ENCODE results near the gene FAM78A.
A peak's percentile ranks its signal among the peaks of the same experiment; 100 is the strongest.

Gene FAM78A

DNA sequence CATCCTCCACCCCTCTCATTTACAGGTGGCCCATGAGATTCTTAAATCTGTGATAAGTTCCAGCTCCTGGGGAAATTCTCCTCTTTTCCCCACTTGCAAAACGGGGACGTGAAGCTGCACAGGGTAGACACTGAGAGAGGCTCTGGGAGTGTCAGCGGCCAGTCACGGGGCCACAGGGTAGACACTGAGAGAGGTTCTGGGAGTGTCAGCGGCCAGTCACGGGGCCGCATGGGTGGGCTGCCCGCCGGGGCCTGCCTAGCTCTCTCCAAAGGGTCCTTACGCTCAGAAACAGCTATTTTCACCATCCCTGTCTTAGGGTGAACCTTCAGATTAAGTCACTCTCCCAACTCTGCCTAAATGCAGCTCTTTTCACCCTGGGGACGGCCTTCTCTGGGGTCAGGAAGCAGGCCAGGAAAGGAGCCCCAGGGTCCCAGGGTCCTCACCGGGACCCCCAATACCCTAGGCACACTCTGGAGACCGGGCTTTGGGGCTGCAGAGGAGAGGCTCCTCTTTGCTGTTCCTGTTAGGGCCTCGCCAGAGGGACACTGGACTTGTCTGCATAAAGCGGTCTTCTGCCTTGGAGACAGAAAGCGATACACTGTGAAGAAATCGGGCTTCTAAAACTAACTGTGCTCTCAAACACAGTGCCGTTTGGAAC lies 1.5 kb downstream of the FAM78A start:
- Histone ChIP-seq H3K27me3 (ENCODE audit: insufficient read depth, low read length) (peaks cover 17% of the 10 kb centered on the region), H2AK5ac (ENCODE audit: low read length) (no peak overlapping the region), H2BK12ac (ENCODE audit: low read length) (no peak overlapping the region), H3K9ac (ENCODE audit: low read length) (no peak overlapping the region), H2BK120ac (ENCODE audit: insufficient read depth, low read length, poor library complexity) (no peak overlapping the region), H3K14ac (ENCODE audit: low read length) (no peak overlapping the region), H4K91ac (ENCODE audit: low read depth, low read length) (no peak overlapping the region), H3K4ac (ENCODE audit: low read depth, low read length) (no peak overlapping the region), H3K23ac (ENCODE audit: low read length) (no peak overlapping the region), H3K27ac (ENCODE audit: low read depth, low read length) (no peak overlapping the region), H3K4me3 (ENCODE audit: low read depth, low read length) (no peak overlapping the region), H3K36me3 (ENCODE audit: control insufficient read depth in 1 of 2, insufficient read depth in 2 of 2, low read length in 2 of 2) (no peaks in the 10 kb centered on the region), H3K79me2 (ENCODE audit: control insufficient read depth, insufficient read depth, low read length, poor library complexity) (no peaks in the 10 kb centered on the region), H3K79me1 (ENCODE audit: low read length) (no peaks in the 10 kb centered on the region), H3K18ac (ENCODE audit: low read length) (no peak overlapping the region), H3K4me2 (ENCODE audit: low read length) (no peak overlapping the region), H2AFZ (ENCODE audit: insufficient read depth, low read length, poor library complexity) (no peak overlapping the region), H3K9me3 (ENCODE audit: insufficient read depth, low read depth, low read length) (no peaks in the 10 kb centered on the region), H3K4me1 (ENCODE audit: control insufficient read depth in 1 of 2, insufficient read depth in 2 of 2, low read length in 2 of 2) (peaks cover 2 to 4% of the 10 kb centered on the region in 2 experiments), H2BK5ac (ENCODE audit: low read depth, low read length, poor library complexity) (no peak overlapping the region), H4K12ac (ENCODE audit: low read depth, low read length) (no peak overlapping the region), H4K8ac (ENCODE audit: low read depth, low read length) (no peak overlapping the region)
- peak in 1 of 2 donors; percentile 42 for DNase-seq
- WGBS (ENCODE audit: extremely low coverage, insufficient coverage, insufficient read length) = no CpG with 5 or more reads among the region's 18 CpGs

DNA sequence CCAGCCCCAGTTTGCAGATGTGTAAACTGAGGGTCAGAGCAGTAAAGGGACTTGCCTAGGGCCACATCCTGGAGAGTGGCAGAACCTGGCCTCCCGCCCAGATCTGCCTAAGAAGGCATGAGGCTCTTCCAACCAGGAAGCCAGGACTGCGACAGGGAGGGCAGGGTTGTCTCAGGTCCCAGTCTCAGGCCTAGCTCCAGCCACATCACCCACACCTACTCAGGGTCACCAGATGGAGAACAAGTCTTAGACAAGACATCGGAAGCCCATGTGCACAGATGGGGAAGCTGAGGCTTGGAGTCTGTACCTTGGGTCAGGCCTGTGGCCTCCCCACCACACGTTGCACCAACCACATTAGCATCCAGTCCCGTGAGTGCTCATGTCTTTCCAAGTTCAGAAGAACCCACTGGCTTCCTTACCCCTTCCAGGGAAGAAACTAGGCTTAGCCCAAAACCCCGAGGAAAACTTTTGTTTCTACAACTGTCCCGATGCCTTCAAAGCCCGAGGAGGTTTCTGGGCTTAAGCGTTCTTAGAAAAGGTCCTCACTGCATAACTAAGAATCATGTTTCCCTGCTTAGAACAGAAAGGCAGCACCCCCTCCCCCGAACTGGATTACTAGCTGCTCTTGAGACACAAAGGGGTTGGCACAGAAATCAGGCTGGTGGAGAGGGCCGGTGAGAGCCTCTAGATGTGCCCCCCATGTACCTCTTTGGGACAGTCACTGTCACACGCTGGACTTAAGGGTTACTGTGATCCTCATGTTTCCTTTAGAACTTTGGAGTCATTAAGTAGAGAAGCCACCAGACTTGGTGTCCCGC lies 2.2 kb downstream of the FAM78A start:
- no peak overlapping the region for H2BK12ac ChIP-seq (ENCODE audit: low read length)
- H3K27me3 ChIP-seq (ENCODE audit: insufficient read depth, low read length) = peaks cover 17% of the 10 kb centered on the region
- H3K4me3 ChIP-seq (ENCODE audit: low read depth, low read length) = no peak overlapping the region
- no peak overlapping the region for H4K91ac ChIP-seq (ENCODE audit: low read depth, low read length)
- no peak overlapping the region for H4K12ac ChIP-seq (ENCODE audit: low read depth, low read length)
- no peak overlapping the region for H2BK5ac ChIP-seq (ENCODE audit: low read depth, low read length, poor library complexity)
- H3K9me3 ChIP-seq (ENCODE audit: insufficient read depth, low read depth, low read length) = no peaks in the 10 kb centered on the region
- no peaks in the 10 kb centered on the region for H3K36me3 ChIP-seq (ENCODE audit: control insufficient read depth in 1 of 2, insufficient read depth in 2 of 2, low read length in 2 of 2)
- no CpG with 5 or more reads among the region's 13 CpGs for WGBS (ENCODE audit: extremely low coverage, insufficient coverage, insufficient read length)
- DNase-seq = no peak
- no peak overlapping the region for H3K23ac ChIP-seq (ENCODE audit: low read length)
- H3K79me2 ChIP-seq (ENCODE audit: control insufficient read depth, insufficient read depth, low read length, poor library complexity) = no peaks in the 10 kb centered on the region
- H2BK120ac ChIP-seq (ENCODE audit: insufficient read depth, low read length, poor library complexity) = no peak overlapping the region
- H2AK5ac ChIP-seq (ENCODE audit: low read length) = no peak overlapping the region
- peaks cover 2 to 4% of the 10 kb centered on the region in 2 experiments for H3K4me1 ChIP-seq (ENCODE audit: control insufficient read depth in 1 of 2, insufficient read depth in 2 of 2, low read length in 2 of 2)
- H2AFZ ChIP-seq (ENCODE audit: insufficient read depth, low read length, poor library complexity) = no peak overlapping the region
- H4K8ac ChIP-seq (ENCODE audit: low read depth, low read length) = no peak overlapping the region
- no peak overlapping the region for H3K27ac ChIP-seq (ENCODE audit: low read depth, low read length)
- H3K9ac ChIP-seq (ENCODE audit: low read length) = no peak overlapping the region
- H3K4me2 ChIP-seq (ENCODE audit: low read length) = no peak overlapping the region
- no peak overlapping the region for H3K18ac ChIP-seq (ENCODE audit: low read length)
- H3K79me1 ChIP-seq (ENCODE audit: low read length) = no peaks in the 10 kb centered on the region
- H3K4ac ChIP-seq (ENCODE audit: low read depth, low read length) = no peak overlapping the region
- H3K14ac ChIP-seq (ENCODE audit: low read length) = no peak overlapping the region

DNA sequence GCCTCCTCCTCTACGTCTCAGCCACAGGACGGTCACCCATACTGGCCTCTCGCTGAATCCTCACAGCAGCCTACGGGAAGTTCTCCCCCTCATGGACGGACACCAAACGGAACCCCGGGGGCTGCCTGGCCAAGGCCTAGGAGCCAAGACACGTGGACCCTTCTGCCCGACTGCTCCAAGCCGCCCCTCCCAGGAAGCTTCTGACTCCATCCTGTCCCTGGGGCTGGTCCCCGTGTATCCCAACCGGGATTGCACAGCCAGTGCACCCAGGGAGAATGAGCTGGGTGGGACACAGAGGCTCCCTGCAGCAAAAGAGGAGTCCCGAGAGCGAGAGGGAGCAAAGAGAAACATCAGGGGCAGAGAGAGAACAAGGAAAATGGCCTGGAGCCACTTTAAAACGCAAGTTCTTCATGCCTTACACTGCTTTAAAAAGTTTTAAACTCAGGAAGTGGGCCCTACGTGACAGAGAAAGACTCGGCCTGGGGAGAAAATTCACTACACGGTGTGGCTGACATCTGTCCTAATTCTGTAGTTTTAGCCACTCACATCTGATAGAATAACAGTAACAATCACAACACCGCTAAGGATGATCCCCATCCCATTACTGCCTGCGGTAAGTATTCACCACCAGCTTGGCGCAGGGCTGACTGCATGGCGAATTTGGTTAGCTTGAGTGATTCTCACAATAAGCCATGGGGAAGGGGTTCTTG lies 3.0 kb downstream of the FAM78A start:
- Histone ChIP-seq H3K9ac (ENCODE audit: low read length) (no peak overlapping the region), H3K79me2 (ENCODE audit: control insufficient read depth, insufficient read depth, low read length, poor library complexity) (no peaks in the 10 kb centered on the region), H3K27me3 (ENCODE audit: insufficient read depth, low read length) (peaks cover 17% of the 10 kb centered on the region), H2AK5ac (ENCODE audit: low read length) (no peak overlapping the region), H2AFZ (ENCODE audit: insufficient read depth, low read length, poor library complexity) (no peak overlapping the region), H3K36me3 (ENCODE audit: control insufficient read depth in 1 of 2, insufficient read depth in 2 of 2, low read length in 2 of 2) (no peaks in the 10 kb centered on the region), H3K23ac (ENCODE audit: low read length) (no peak overlapping the region), H3K9me3 (ENCODE audit: insufficient read depth, low read depth, low read length) (no peaks in the 10 kb centered on the region), H3K4me1 (ENCODE audit: control insufficient read depth in 1 of 2, insufficient read depth in 2 of 2, low read length in 2 of 2) (peaks cover 2 to 4% of the 10 kb centered on the region in 2 experiments), H3K4me3 (ENCODE audit: low read depth, low read length) (no peak overlapping the region), H3K18ac (ENCODE audit: low read length) (no peak overlapping the region), H2BK120ac (ENCODE audit: insufficient read depth, low read length, poor library complexity) (no peak overlapping the region), H3K4ac (ENCODE audit: low read depth, low read length) (no peak overlapping the region), H3K4me2 (ENCODE audit: low read length) (no peak overlapping the region), H4K91ac (ENCODE audit: low read depth, low read length) (no peak overlapping the region), H4K12ac (ENCODE audit: low read depth, low read length) (no peak overlapping the region), H2BK5ac (ENCODE audit: low read depth, low read length, poor library complexity) (no peak overlapping the region), H4K8ac (ENCODE audit: low read depth, low read length) (no peak overlapping the region), H3K27ac (ENCODE audit: low read depth, low read length) (no peak overlapping the region), H3K79me1 (ENCODE audit: low read length) (no peaks in the 10 kb centered on the region), H3K14ac (ENCODE audit: low read length) (no peak overlapping the region), H2BK12ac (ENCODE audit: low read length) (no peak overlapping the region)
- peak in 1 of 2 donors; percentile 40 for DNase-seq
- no CpG with 5 or more reads among the region's 22 CpGs for WGBS (ENCODE audit: extremely low coverage, insufficient coverage, insufficient read length)

DNA sequence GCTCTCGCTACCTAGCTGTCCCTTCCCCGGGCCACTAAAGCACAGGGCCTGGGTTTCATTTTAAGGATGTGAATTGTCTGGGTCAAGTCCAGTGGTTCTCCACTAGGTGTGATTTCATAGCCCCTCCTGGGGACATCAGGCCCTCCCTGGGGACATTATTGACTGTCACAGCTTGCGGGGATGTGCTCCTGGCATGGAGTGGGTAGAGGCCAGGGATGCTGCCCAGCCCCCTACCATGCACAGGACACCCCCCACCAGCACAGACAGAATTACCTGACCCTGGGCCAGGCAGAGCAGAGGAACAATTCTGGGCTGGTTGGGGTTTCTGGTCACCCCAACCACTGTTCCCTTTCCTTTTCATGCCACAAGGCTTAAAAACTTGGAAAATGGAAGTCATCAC lies 4.1 kb downstream of the FAM78A start:
- Histone ChIP-seq H2AK5ac (ENCODE audit: low read length) (no peak overlapping the region), H3K14ac (ENCODE audit: low read length) (no peak overlapping the region), H3K79me1 (ENCODE audit: low read length) (no peaks in the 10 kb centered on the region), H4K12ac (ENCODE audit: low read depth, low read length) (no peak overlapping the region), H3K4me1 (ENCODE audit: control insufficient read depth in 1 of 2, insufficient read depth in 2 of 2, low read length in 2 of 2) (peaks cover 2 to 4% of the 10 kb centered on the region in 2 experiments), H4K8ac (ENCODE audit: low read depth, low read length) (no peak overlapping the region), H3K27ac (ENCODE audit: low read depth, low read length) (no peak overlapping the region), H2BK120ac (ENCODE audit: insufficient read depth, low read length, poor library complexity) (no peak overlapping the region), H3K4ac (ENCODE audit: low read depth, low read length) (no peak overlapping the region), H2AFZ (ENCODE audit: insufficient read depth, low read length, poor library complexity) (no peak overlapping the region), H2BK5ac (ENCODE audit: low read depth, low read length, poor library complexity) (no peak overlapping the region), H3K36me3 (ENCODE audit: control insufficient read depth in 1 of 2, insufficient read depth in 2 of 2, low read length in 2 of 2) (no peaks in the 10 kb centered on the region), H3K4me2 (ENCODE audit: low read length) (no peak overlapping the region), H3K9me3 (ENCODE audit: insufficient read depth, low read depth, low read length) (no peaks in the 10 kb centered on the region), H3K18ac (ENCODE audit: low read length) (no peak overlapping the region), H2BK12ac (ENCODE audit: low read length) (no peak overlapping the region), H3K27me3 (ENCODE audit: insufficient read depth, low read length) (peaks cover 16% of the 10 kb centered on the region), H4K91ac (ENCODE audit: low read depth, low read length) (no peak overlapping the region), H3K23ac (ENCODE audit: low read length) (no peak overlapping the region), H3K79me2 (ENCODE audit: control insufficient read depth, insufficient read depth, low read length, poor library complexity) (no peaks in the 10 kb centered on the region), H3K9ac (ENCODE audit: low read length) (no peak overlapping the region), H3K4me3 (ENCODE audit: low read depth, low read length) (no peak overlapping the region)
- no peak for DNase-seq
- no CpG with 5 or more reads among the region's 3 CpGs for WGBS (ENCODE audit: extremely low coverage, insufficient coverage, insufficient read length)
